HEK293 (cell line): ENCODE results near the gene INHBB.

ENCODE experiments used
- CTCF ChIA-PET: fragments of 350-600 bp; formaldehyde crosslinking; extraction: SDS; loops from one replicate; lab custom pipeline; 2021; ENCODE audit warnings: antibody characterized with exemption; lab: Yijun Ruan, JAX
- POLR2A ChIA-PET: fragments of 300-600 bp; formaldehyde crosslinking; extraction: SDS; loops from one replicate; lab custom pipeline; 2020; ENCODE audit warnings: antibody characterized with exemption, inconsistent platforms; lab: Yijun Ruan, JAX
- H3K27ac ChIP-seq: fragments of 200-500 bp; sonication (Bioruptor generic); 2 replicates; pipeline ENCODE4 v1.5.1; 2014; ENCODE audit warnings: low read depth, low read length, control low read depth, inconsistent platforms; ENCODE audit errors: extremely low read depth
- H3K36me3 ChIP-seq, 2 experiments: fragments of 200-500 bp in 1 of 2; sonication (Bioruptor generic) in 1 of 2; 1 replicate in 1 of 2; 2 replicates in 1 of 2; pipeline ENCODE4 v1.5.1; 2014 to 2017; ENCODE audit warnings: inconsistent platforms in 2 of 2, low read length in 2 of 2; ENCODE audit not compliant: control insufficient read depth in 2 of 2, insufficient read depth in 1 of 2
- H3K4me1 ChIP-seq: fragments of 200-500 bp; sonication (Bioruptor generic); 2 replicates; pipeline ENCODE4 v1.5.1; 2014; ENCODE audit warnings: mild to moderate bottlenecking, low read length, inconsistent platforms; ENCODE audit not compliant: control insufficient read depth, insufficient read depth
- H3K4me3 ChIP-seq: 2 replicates; pipeline ENCODE4 v1.5.1; 2011; ENCODE audit warnings: low read depth, mild to moderate bottlenecking, control low read depth, low read length, moderate library complexity
- H3K9me3 ChIP-seq: fragments of 200-500 bp; sonication (Bioruptor generic); 2 replicates; pipeline ENCODE4 v1.5.1; 2014; ENCODE audit warnings: low read depth, low read length, inconsistent platforms; ENCODE audit not compliant: control insufficient read depth, insufficient read depth
- GLI4 ChIP-seq: fragments of 450-650 bp; formaldehyde crosslinking; IDR thresholded peaks from 2 replicates; pipeline ENCODE4 v1.5.1; 2016; ENCODE audit warnings: missing biosample characterization, missing genetic modification characterization
- SETDB1 ChIP-seq: IDR thresholded peaks from one replicate; pipeline ENCODE4 v1.6.1; 2017; ENCODE audit warnings: mild to moderate bottlenecking, low read length, moderate library complexity, mixed read lengths; ENCODE audit not compliant: insufficient read length
- SP2 ChIP-seq: fragments of 450-650 bp; formaldehyde crosslinking; IDR thresholded peaks from 2 replicates; pipeline ENCODE4 v1.5.1; 2016; ENCODE audit warnings: missing biosample characterization, missing genetic modification characterization
- WT1 ChIP-seq: fragments of 450-650 bp; formaldehyde crosslinking; IDR thresholded peaks from 2 replicates; pipeline ENCODE4 v1.5.1; 2016; ENCODE audit warnings: missing biosample characterization, missing genetic modification characterization
- ZBTB17 ChIP-seq: fragments of 450-650 bp; formaldehyde crosslinking; IDR thresholded peaks from 2 replicates; pipeline ENCODE4 v1.5.1; 2016; ENCODE audit warnings: missing biosample characterization, missing genetic modification characterization
- ZNF112 ChIP-seq: fragments of 450-650 bp; formaldehyde crosslinking; IDR thresholded peaks from 2 replicates; pipeline ENCODE4 v1.5.0; 2017; ENCODE audit warnings: missing biosample characterization, missing genetic modification characterization
- ZNF2 ChIP-seq: fragments of 450-650 bp; formaldehyde crosslinking; IDR thresholded peaks from 2 replicates; pipeline ENCODE4 v1.5.1; 2016; ENCODE audit warnings: missing biosample characterization, missing genetic modification characterization
- ZNF214 ChIP-seq: fragments of 450-650 bp; formaldehyde crosslinking; IDR thresholded peaks from 2 replicates; pipeline ENCODE4 v1.5.1; 2017; ENCODE audit warnings: missing biosample characterization, mild to moderate bottlenecking, missing genetic modification characterization, borderline replicate concordance
- ZNF23 ChIP-seq: fragments of 450-650 bp; formaldehyde crosslinking; IDR thresholded peaks from 2 replicates; pipeline ENCODE4 v1.5.1; 2016; ENCODE audit warnings: missing biosample characterization, missing genetic modification characterization, borderline replicate concordance
- ZNF24 ChIP-seq: fragments of 450-650 bp; formaldehyde crosslinking; IDR thresholded peaks from 2 replicates; pipeline ENCODE4 v1.5.1; 2016; ENCODE audit warnings: missing biosample characterization, missing genetic modification characterization
- ZNF248 ChIP-seq: fragments of 450-650 bp; formaldehyde crosslinking; IDR thresholded peaks from 2 replicates; pipeline ENCODE4 v1.5.1; 2017; ENCODE audit warnings: missing biosample characterization, missing genetic modification characterization
- ZNF302 ChIP-seq: fragments of 450-650 bp; formaldehyde crosslinking; IDR thresholded peaks from 2 replicates; pipeline ENCODE4 v1.5.1; 2016; ENCODE audit warnings: missing biosample characterization, missing genetic modification characterization, low read depth
- ZNF311 ChIP-seq: fragments of 450-650 bp; formaldehyde crosslinking; IDR thresholded peaks from 2 replicates; pipeline ENCODE4 v1.5.1; 2017; ENCODE audit warnings: missing biosample characterization, missing genetic modification characterization, borderline replicate concordance
- ZNF391 ChIP-seq: fragments of 450-650 bp; formaldehyde crosslinking; IDR thresholded peaks from 2 replicates; pipeline ENCODE4 v1.5.1; 2016; ENCODE audit warnings: low read depth, missing biosample characterization, missing genetic modification characterization, borderline replicate concordance
- ZNF521 ChIP-seq: fragments of 450-650 bp; formaldehyde crosslinking; IDR thresholded peaks from 2 replicates; pipeline ENCODE4 v1.5.1; 2017; ENCODE audit warnings: missing biosample characterization, mild to moderate bottlenecking, missing genetic modification characterization
- ZNF610 ChIP-seq: fragments of 450-650 bp; formaldehyde crosslinking; IDR thresholded peaks from 2 replicates; pipeline ENCODE4 v1.5.1; 2016; ENCODE audit warnings: missing biosample characterization, missing genetic modification characterization, borderline replicate concordance
- ZNF670 ChIP-seq: fragments of 450-650 bp; formaldehyde crosslinking; IDR thresholded peaks from 2 replicates; pipeline ENCODE4 v1.5.1; 2016; ENCODE audit warnings: missing biosample characterization, missing genetic modification characterization, low read depth
- ZNF768 ChIP-seq: fragments of 450-650 bp; formaldehyde crosslinking; IDR thresholded peaks from 2 replicates; pipeline ENCODE4 v1.5.1; 2018; ENCODE audit warnings: missing biosample characterization, mild to moderate bottlenecking, missing genetic modification characterization
- ZNF776 ChIP-seq: fragments of 450-650 bp; formaldehyde crosslinking; IDR thresholded peaks from 2 replicates; pipeline ENCODE4 v1.5.0; 2017; ENCODE audit warnings: missing biosample characterization, missing genetic modification characterization, borderline replicate concordance
- ZNF843 ChIP-seq: fragments of 450-650 bp; formaldehyde crosslinking; IDR thresholded peaks from 2 replicates; pipeline ENCODE4 v1.5.1; 2016; ENCODE audit warnings: missing biosample characterization, missing genetic modification characterization
- TF ChIP-seq, protein P1 (sequence below): fragments of 450-650 bp; formaldehyde crosslinking; IDR thresholded peaks from 2 replicates; pipeline ENCODE4 v1.5.1; 2016; ENCODE audit warnings: missing biosample characterization, missing genetic modification characterization
- TF ChIP-seq, protein P2 (sequence below): fragments of 450-650 bp; formaldehyde crosslinking; IDR thresholded peaks from 2 replicates; pipeline ENCODE4 v1.5.1; 2017; ENCODE audit warnings: missing biosample characterization, missing genetic modification characterization
- TF ChIP-seq, protein P3 (sequence below): fragments of 450-650 bp; formaldehyde crosslinking; IDR thresholded peaks from 2 replicates; pipeline ENCODE4 v1.5.1; 2017; ENCODE audit warnings: missing biosample characterization, missing genetic modification characterization
- TF ChIP-seq, protein P4 (sequence below): fragments of 450-650 bp; IDR thresholded peaks from 2 replicates; pipeline ENCODE4 v1.5.1; 2018; ENCODE audit warnings: missing biosample characterization, mild to moderate bottlenecking, missing genetic modification characterization
- TF ChIP-seq, protein P5 (sequence below): fragments of 450-650 bp; formaldehyde crosslinking; IDR thresholded peaks from 2 replicates; pipeline ENCODE4 v1.5.1; 2016; ENCODE audit warnings: missing biosample characterization, missing genetic modification characterization

Gene INHBB

DNA sequence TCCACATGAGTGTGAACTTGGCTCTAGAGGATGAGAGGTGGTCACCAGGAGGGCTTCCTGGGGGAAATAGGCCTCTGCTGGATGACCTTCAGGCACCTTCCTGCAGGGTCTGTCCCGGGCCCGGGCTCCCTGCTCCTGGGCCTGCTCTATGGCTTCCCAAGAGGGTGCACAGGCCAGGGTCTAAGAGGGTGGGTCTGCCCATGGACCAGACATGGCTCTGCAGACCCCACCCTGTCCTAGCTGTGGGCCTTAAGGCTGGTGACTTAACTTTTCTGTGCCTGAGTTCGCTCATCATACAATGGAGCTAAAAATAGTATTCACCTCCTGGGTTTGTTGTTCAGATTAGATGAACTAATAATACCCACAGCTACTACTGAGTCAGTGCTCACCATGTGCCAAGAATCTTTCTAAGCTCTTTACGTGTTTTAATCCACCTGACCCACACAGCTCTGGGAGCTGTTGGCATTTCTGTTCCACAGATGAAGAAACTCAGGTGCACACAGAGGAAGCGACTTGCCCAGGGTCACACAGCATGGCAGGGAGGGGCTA is 14.4 kb downstream of the INHBB start:
- POLR2A ChIA-PET: no interaction called here
- no peak overlapping the region for H3K4me3 ChIP-seq
- H3K27ac ChIP-seq: no peak overlapping the region
- H3K9me3 ChIP-seq: no peaks in the 10 kb centered on the region
- H3K4me1 ChIP-seq: no peaks in the 10 kb centered on the region
- CTCF ChIA-PET: interaction anchor here (0.6 kb wide), 1 partner anchor 55 kb away, joined by 3 read pairs; no protein-coding TSS in a partner anchor
- no peaks in the 10 kb centered on the region for H3K36me3 ChIP-seq
- TF ChIP-seq ZNF302 (no peak), ZNF2 (tag by site-specific recombination) (no peak), ZNF843 (tag by site-specific recombination) (no peak), ZNF112 (tag by site-specific recombination) (no peak), ZNF768 (tag by site-specific recombination) (no peak), ZNF610 (tag by site-specific recombination) (no peak), ZNF214 (no peak)
- TF ChIP-seq, protein P1, sequence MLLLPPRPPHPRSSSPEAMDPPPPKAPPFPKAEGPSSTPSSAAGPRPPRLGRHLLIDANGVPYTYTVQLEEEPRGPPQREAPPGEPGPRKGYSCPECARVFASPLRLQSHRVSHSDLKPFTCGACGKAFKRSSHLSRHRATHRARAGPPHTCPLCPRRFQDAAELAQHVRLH (tag by site-specific recombination): no peak
- TF ChIP-seq, protein P2, sequence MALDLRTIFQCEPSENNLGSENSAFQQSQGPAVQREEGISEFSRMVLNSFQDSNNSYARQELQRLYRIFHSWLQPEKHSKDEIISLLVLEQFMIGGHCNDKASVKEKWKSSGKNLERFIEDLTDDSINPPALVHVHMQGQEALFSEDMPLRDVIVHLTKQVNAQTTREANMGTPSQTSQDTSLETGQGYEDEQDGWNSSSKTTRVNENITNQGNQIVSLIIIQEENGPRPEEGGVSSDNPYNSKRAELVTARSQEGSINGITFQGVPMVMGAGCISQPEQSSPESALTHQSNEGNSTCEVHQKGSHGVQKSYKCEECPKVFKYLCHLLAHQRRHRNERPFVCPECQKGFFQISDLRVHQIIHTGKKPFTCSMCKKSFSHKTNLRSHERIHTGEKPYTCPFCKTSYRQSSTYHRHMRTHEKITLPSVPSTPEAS (tag by site-specific recombination): no peak

DNA sequence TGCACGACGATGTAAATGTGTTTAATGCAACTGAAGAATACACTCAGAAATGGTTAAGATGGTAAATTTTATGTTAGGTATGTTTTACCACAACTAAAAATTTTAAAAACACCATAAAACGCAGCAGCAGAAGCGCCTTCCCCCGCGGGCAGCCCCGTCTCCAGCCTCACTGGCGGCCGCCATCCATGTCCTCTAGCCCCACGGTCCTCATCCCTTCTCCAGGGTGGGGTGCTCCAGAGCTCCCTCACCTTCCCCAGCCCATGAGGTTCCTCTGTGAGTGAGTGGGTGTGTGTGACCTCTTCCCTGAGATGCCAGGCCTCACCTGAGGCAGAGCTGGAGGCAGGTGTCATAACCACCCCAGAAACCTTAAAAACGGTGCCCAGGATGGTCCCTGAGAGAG is 17.0 kb downstream of the INHBB start:
- no peaks in the 10 kb centered on the region for H3K36me3 ChIP-seq
- no peak overlapping the region for H3K4me3 ChIP-seq
- H3K4me1 ChIP-seq: no peaks in the 10 kb centered on the region
- H3K27ac ChIP-seq: no peak overlapping the region
- TF ChIP-seq ZNF23 (no peak), GLI4 (no peak), ZNF2 (tag by site-specific recombination) (no peak)
- POLR2A ChIA-PET: no interaction called here
- CTCF ChIA-PET: interaction anchor here (0.6 kb wide), 1 partner anchor 101 kb away, joined by 4 read pairs; no protein-coding TSS in a partner anchor
- no peaks in the 10 kb centered on the region for H3K9me3 ChIP-seq

DNA sequence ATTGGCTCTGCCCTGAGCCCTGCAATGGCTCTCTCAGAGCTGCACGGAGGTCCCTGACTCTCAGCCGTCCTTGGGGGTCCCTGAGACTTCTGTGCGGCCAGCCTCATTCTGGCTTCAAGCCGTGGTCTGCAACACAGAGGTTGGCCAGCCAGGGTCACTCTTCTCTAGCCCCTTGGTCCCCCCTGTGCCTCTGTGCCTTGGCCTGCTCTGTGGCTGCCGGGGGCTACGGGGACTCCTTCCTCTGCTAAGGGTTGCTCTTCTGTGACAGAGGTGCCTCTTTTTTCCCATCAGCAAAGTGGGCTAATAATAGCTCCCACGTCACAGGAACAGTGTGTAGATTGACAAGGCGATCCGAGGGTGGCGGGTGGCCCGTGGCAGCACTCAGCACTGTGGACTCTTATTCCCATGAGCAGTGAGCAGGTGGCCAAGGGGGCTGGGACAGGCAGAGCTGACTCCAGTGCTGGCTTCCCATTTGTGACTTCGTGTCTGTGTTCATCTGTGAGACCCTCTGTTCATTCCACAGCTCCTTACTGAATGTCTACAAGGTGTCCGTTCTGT is 19.4 kb downstream of the INHBB start:
- ChIA-PET POLR2A (no interaction called here), CTCF (interaction anchor here (0.6 kb wide), 1 partner anchor 165 kb away, joined by 3 read pairs; no protein-coding TSS in a partner anchor)
- H3K9me3 ChIP-seq: no peaks in the 10 kb centered on the region
- no peaks in the 10 kb centered on the region for H3K4me1 ChIP-seq
- no peak overlapping the region for H3K27ac ChIP-seq
- H3K36me3 ChIP-seq: no peaks in the 10 kb centered on the region
- no peak overlapping the region for H3K4me3 ChIP-seq
- TF ChIP-seq WT1 (tag by site-specific recombination) (no peak), ZNF24 (tag by site-specific recombination) (no peak), ZNF311 (tag by site-specific recombination) (no peak), ZNF391 (tag by site-specific recombination) (no peak), ZNF776 (tag by site-specific recombination) (no peak), ZNF248 (tag by site-specific recombination) (no peak), ZBTB17 (no peak), SETDB1 (no peak), ZNF23 (no peak), SP2 (tag by site-specific recombination) (no peak), ZNF670 (tag by site-specific recombination) (no peak), ZNF521 (tag by site-specific recombination) (no peak)
- TF ChIP-seq, protein P3, sequence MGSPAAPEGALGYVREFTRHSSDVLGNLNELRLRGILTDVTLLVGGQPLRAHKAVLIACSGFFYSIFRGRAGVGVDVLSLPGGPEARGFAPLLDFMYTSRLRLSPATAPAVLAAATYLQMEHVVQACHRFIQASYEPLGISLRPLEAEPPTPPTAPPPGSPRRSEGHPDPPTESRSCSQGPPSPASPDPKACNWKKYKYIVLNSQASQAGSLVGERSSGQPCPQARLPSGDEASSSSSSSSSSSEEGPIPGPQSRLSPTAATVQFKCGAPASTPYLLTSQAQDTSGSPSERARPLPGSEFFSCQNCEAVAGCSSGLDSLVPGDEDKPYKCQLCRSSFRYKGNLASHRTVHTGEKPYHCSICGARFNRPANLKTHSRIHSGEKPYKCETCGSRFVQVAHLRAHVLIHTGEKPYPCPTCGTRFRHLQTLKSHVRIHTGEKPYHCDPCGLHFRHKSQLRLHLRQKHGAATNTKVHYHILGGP (tag by site-specific recombination): no peak
- TF ChIP-seq, protein P4, sequence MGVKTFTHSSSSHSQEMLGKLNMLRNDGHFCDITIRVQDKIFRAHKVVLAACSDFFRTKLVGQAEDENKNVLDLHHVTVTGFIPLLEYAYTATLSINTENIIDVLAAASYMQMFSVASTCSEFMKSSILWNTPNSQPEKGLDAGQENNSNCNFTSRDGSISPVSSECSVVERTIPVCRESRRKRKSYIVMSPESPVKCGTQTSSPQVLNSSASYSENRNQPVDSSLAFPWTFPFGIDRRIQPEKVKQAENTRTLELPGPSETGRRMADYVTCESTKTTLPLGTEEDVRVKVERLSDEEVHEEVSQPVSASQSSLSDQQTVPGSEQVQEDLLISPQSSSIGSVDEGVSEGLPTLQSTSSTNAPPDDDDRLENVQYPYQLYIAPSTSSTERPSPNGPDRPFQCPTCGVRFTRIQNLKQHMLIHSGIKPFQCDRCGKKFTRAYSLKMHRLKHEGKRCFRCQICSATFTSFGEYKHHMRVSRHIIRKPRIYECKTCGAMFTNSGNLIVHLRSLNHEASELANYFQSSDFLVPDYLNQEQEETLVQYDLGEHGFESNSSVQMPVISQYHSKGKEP (tag by site-specific recombination): no peak
- TF ChIP-seq, protein P5, sequence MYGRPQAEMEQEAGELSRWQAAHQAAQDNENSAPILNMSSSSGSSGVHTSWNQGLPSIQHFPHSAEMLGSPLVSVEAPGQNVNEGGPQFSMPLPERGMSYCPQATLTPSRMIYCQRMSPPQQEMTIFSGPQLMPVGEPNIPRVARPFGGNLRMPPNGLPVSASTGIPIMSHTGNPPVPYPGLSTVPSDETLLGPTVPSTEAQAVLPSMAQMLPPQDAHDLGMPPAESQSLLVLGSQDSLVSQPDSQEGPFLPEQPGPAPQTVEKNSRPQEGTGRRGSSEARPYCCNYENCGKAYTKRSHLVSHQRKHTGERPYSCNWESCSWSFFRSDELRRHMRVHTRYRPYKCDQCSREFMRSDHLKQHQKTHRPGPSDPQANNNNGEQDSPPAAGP (tag by site-specific recombination): no peak
